ENCODE results near the gene FOXJ1. TPM values are rescaled to one million over a fixed set of nuclear protein-coding genes. Genes with fewer than 3 reads are reported as not detected.

Gene FOXJ1
- total and polyA plus RNA-seq, 9 donors = 0.23 to 168 (median 5.8) TPM; not detected in 2

DNA sequence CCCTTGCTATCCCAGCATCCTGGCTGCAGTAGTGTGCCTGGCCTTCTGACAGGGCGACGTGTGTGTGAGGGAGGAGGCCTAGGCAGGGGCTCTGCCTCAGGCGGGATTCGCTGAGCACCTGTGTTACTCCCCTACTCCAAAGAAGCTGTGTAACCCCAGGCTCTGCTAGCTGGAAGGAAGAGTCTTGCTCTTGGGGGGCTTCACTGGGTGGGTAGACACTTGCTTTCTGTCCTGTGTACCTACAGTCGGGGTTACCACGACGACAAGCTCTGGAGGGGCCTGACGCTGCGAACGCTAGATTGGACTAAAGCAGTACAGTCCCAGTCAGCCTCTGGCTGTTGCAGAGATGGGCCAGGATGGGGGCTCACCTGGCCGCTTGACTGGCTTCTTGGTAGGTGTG, 47.0 kb downstream of the FOXJ1 start:
- WGBS, 3 donors = 83 to 84% (median 84%) methylated on average over 11 of the region's 11 CpGs
- intact Hi-C loops (cut with DNase I) = no loop called here

DNA sequence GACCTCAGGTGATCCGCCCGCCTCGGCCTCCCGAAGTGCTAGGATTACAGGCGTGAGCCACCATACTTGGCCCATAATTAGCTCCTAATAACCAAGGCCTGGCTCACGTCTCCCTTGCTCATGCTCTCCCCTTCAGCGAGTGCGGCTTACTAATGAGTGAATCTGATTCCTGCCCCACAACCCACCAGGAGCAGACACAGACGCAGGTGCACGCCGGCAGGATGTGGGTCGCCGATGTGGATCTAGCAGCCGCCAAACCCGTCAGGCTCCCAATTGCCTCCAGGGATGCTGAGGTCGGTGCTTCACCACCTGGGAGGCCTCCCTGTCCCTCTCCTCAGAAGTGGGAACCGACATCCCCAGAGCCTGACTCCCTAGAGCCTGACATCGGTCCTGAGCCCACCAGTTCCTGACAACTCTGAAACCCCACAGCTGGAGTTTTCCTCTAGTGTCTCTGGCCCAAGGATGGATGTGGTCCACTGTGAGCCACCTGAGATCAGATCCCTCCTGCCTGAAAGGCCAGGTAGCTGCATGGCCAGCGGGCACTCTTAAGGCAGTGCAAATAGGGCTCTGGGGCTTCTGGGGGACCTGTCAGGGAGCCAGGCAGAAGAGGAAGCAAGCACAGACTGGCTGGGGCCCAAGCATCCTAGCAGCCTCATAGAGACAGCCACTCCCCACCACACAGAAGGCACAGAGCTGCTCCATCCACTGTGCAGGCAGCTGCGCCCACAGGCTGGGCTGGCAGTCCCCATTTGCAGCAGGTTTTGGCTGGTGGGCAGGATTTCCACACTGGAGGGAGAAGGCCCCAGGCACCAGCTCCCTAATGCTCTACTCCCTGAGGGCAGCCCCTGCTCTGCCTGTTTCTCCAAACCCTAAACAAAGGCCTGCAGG, 48.3 kb downstream of the FOXJ1 start:
- WGBS, 3 donors = 90 to 92% (median 91%) methylated on average over 19 to 20 of the region's 20 CpGs
- Histone ChIP-seq H3K9me3 (no peaks in the 10 kb centered on the region), H3K27me3 (no peaks in the 10 kb centered on the region), H3K4me3 (no peak overlapping the region), H3K27ac (no peak overlapping the region), H3K4me1 (ENCODE audit: insufficient read depth) (no peaks in the 10 kb centered on the region), H3K36me3 (no peaks in the 10 kb centered on the region)
- DNase-seq = no peak
- intact Hi-C loops (cut with DNase I) = no loop called here
- TF ChIP-seq EP300 (IDR thresholded peaks at IDR 0.05) = no peak
- no peak for TF ChIP-seq CTCF (IDR thresholded peaks at IDR 0.05)
- no peak for TF ChIP-seq POLR2A (IDR thresholded peaks at IDR 0.05)

More for the DNA sequence above, 47.0 kb downstream of the FOXJ1 start:
- Histone ChIP-seq H3K36me3 (no peaks in the 10 kb centered on the region), H3K27me3 (no peaks in the 10 kb centered on the region), H3K4me3 (no peak overlapping the region), H3K4me1 (ENCODE audit: insufficient read depth) (no peaks in the 10 kb centered on the region), H3K27ac (no peak overlapping the region), H3K9me3 (no peaks in the 10 kb centered on the region)
- no peak for TF ChIP-seq POLR2A (IDR thresholded peaks at IDR 0.05)
- no peak for TF ChIP-seq EP300 (IDR thresholded peaks at IDR 0.05)
- no peak for TF ChIP-seq CTCF (IDR thresholded peaks at IDR 0.05)
- DNase-seq = no peak

- H3K27me3 ChIP-seq = no peaks in the 10 kb centered on the region
- 71 to 74% (median 73%) methylated on average over 22 to 23 of the region's 23 CpGs for WGBS, 3 donors
- H3K36me3 ChIP-seq = no peaks in the 10 kb centered on the region
- no peak for TF ChIP-seq POLR2A (IDR thresholded peaks at IDR 0.05)
- no peak for TF ChIP-seq EP300 (IDR thresholded peaks at IDR 0.05)
- no peak for TF ChIP-seq CTCF (IDR thresholded peaks at IDR 0.05)
- H3K27ac ChIP-seq = no peak overlapping the region
- intact Hi-C loops (cut with DNase I) = no loop called here
- no peaks in the 10 kb centered on the region for H3K9me3 ChIP-seq
- DNase-seq = peak in 1 of 5 donors; percentile 29
- no peaks in the 10 kb centered on the region for H3K4me1 ChIP-seq (ENCODE audit: insufficient read depth)
- no peak overlapping the region for H3K4me3 ChIP-seq
Measured at GRCh38 chr17:76091526-76092286, 49.3 kb downstream of the FOXJ1 start.

DNA sequence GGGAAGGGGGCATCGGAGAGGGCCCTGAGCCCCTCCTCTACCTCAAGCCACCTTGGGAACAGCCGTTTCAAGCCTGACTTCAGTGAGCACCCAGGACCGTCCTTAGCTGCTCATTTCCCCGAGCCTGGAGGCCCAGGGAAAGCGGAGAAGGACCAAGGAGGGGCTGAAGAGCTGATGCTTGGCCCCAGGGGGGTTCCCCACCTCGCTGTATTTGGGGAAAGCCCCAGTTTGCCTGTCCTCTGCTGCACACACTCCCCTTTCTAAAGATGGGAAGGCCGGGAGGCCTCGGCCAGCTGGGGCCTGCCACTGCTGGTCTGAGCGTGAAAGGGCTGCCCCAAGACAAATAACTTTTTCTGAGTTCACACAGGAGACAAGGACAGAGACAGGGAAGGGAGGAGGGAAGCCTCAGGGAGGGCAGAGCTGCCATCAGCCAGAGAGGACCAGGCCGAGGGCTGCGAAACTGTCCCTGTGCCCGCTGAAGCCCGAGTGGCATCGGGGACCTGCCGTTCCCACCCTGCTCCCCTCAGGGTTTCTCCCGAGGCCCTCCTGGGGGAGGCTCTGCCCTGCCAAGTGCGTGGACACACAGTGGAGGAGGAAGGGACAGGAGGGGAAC, 50.4 kb downstream of the FOXJ1 start:
- no peak for TF ChIP-seq CTCF (IDR thresholded peaks at IDR 0.05)
- TF ChIP-seq EP300 (IDR thresholded peaks at IDR 0.05) = no peak
- no peak for TF ChIP-seq POLR2A (IDR thresholded peaks at IDR 0.05)
- H3K27ac ChIP-seq = no peak overlapping the region
- no peak for DNase-seq
- H3K27me3 ChIP-seq = no peaks in the 10 kb centered on the region
- intact Hi-C loops (cut with DNase I) = no loop called here
- H3K4me1 ChIP-seq (ENCODE audit: insufficient read depth) = no peaks in the 10 kb centered on the region
- H3K36me3 ChIP-seq = no peaks in the 10 kb centered on the region
- WGBS, 3 donors = 79 to 90% (median 84%) methylated on average over 17 of the region's 17 CpGs
- H3K4me3 ChIP-seq = no peak overlapping the region
- no peaks in the 10 kb centered on the region for H3K9me3 ChIP-seq

Data from ovary (tissue), 9 donors.